Ishikawa (cell line): Measurements from ENCODE around the gene GARIN5A.

Source experiments
- MAX ChIP-seq: IDR thresholded peaks from 2 replicates; pipeline ENCODE4 v1.6.1; 2012
- TF ChIP-seq, protein P1 (sequence below): IDR thresholded peaks from 2 replicates; pipeline ENCODE4 v1.6.1; 2012; ENCODE audit warnings: low read depth, mild to moderate bottlenecking

DNA sequence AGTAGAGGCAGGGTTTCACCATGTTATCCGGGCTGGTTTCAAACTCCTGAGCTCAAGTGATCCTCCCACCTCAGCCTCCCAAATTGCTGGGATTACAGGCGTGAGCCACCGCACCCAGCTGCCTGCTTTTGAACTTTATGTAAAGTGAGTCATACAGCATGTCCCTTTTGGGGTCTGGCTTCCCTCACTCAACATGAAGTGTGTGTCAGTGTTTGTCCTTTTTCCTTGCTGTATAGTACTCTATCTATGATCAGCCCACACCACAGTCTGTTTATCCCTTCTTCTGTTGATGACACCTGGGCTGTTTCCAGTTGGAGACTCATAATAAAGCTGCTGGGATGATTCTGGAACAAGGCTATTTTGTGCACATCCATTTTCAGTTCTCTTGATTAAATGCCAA is 55.8 kb downstream of the GARIN5A start:
- no peak for TF ChIP-seq MAX
- TF ChIP-seq, protein P1, sequence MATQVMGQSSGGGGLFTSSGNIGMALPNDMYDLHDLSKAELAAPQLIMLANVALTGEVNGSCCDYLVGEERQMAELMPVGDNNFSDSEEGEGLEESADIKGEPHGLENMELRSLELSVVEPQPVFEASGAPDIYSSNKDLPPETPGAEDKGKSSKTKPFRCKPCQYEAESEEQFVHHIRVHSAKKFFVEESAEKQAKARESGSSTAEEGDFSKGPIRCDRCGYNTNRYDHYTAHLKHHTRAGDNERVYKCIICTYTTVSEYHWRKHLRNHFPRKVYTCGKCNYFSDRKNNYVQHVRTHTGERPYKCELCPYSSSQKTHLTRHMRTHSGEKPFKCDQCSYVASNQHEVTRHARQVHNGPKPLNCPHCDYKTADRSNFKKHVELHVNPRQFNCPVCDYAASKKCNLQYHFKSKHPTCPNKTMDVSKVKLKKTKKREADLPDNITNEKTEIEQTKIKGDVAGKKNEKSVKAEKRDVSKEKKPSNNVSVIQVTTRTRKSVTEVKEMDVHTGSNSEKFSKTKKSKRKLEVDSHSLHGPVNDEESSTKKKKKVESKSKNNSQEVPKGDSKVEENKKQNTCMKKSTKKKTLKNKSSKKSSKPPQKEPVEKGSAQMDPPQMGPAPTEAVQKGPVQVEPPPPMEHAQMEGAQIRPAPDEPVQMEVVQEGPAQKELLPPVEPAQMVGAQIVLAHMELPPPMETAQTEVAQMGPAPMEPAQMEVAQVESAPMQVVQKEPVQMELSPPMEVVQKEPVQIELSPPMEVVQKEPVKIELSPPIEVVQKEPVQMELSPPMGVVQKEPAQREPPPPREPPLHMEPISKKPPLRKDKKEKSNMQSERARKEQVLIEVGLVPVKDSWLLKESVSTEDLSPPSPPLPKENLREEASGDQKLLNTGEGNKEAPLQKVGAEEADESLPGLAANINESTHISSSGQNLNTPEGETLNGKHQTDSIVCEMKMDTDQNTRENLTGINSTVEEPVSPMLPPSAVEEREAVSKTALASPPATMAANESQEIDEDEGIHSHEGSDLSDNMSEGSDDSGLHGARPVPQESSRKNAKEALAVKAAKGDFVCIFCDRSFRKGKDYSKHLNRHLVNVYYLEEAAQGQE: no peak
